GM23338 (cell line): ENCODE measurements around the gene ZBTB7C. TPM values are rescaled to one million over a fixed set of nuclear protein-coding genes. Genes with fewer than 3 reads are reported as not detected.

Experiments used
- ATAC-seq: fragments of 200-7000 bp; cut with Tn5 transposase; 3 replicates; pipeline ENCODE4 v1.9.1; 2020
- DNase-seq: peaks from one replicate; pipeline ENCODE4 v3.0.0-alpha.2; 2015; ENCODE audit warnings: low spot score
- H2AFZ ChIP-seq: fragments of 200-600 bp; sonication (generic); 2 replicates; pipeline ENCODE4 v1.8.0; 2016; ENCODE audit warnings: antibody characterized with exemption, mild to moderate bottlenecking, moderate library complexity
- H3F3A ChIP-seq: fragments of 200-600 bp; sonication (generic); replicated peaks from 2 replicates; pipeline ENCODE4 v1.8.0; 2017; ENCODE audit warnings: antibody characterized with exemption, mixed run types, low read depth
- H3K27ac ChIP-seq: fragments of 200-600 bp; sonication (generic); 2 replicates; pipeline ENCODE4 v1.6.1; 2016; ENCODE audit warnings: low read depth
- H3K27me3 ChIP-seq: fragments of 200-600 bp; sonication (generic); 2 replicates; pipeline ENCODE4 v1.8.0; 2016; ENCODE audit warnings: mild to moderate bottlenecking, mixed run types, moderate library complexity; ENCODE audit not compliant: insufficient read depth
- H3K36me3 ChIP-seq: fragments of 200-600 bp; sonication (generic); 2 replicates; pipeline ENCODE4 v1.8.0; 2016; ENCODE audit warnings: mild to moderate bottlenecking; ENCODE audit not compliant: insufficient read depth
- H3K4me1 ChIP-seq: fragments of 200-600 bp; sonication (generic); 2 replicates; pipeline ENCODE4 v1.8.0; 2016; ENCODE audit warnings: mild to moderate bottlenecking, moderate library complexity; ENCODE audit not compliant: insufficient read depth
- H3K4me2 ChIP-seq: fragments of 200-600 bp; sonication (generic); 2 replicates; pipeline ENCODE4 v1.7.1; 2017; ENCODE audit warnings: mixed run types
- H3K4me3 ChIP-seq: fragments of 200-600 bp; sonication (generic); 2 replicates; pipeline ENCODE4 v1.6.1; 2016; ENCODE audit warnings: mixed run types
- H3K79me2 ChIP-seq: fragments of 200-600 bp; sonication (generic); replicated peaks from 2 replicates; pipeline ENCODE4 v1.8.0; 2017; ENCODE audit warnings: mild to moderate bottlenecking; ENCODE audit not compliant: insufficient read depth
- H3K9me2 ChIP-seq: fragments of 200-600 bp; sonication (generic); 2 replicates; pipeline ENCODE4 v1.8.0; 2017; ENCODE audit not compliant: insufficient read depth
- H4K20me1 ChIP-seq: fragments of 200-600 bp; sonication (generic); replicated peaks from 2 replicates; pipeline ENCODE4 v1.8.0; 2017; ENCODE audit warnings: mild to moderate bottlenecking; ENCODE audit not compliant: insufficient read depth
- H3K27ac Mint-ChIP-seq: 2 replicates; pipeline ENCODE4 v1.8.0; 2020; ENCODE audit warnings: inconsistent platforms, mild to moderate bottlenecking, moderate library complexity, mixed read lengths
- H3K27me3 Mint-ChIP-seq: 3 replicates; pipeline ENCODE4 v1.8.0; 2022; ENCODE audit warnings: low read depth, mild to moderate bottlenecking, moderate library complexity, mixed read lengths, inconsistent platforms; ENCODE audit not compliant: insufficient read depth, poor library complexity
- H3K36me3 Mint-ChIP-seq: 3 replicates; pipeline ENCODE4 v1.8.0; 2021; ENCODE audit warnings: low read depth, mild to moderate bottlenecking, inconsistent platforms, moderate library complexity, mixed read lengths
- H3K4me1 Mint-ChIP-seq: 3 replicates; pipeline ENCODE4 v1.8.0; 2020; ENCODE audit warnings: mild to moderate bottlenecking, inconsistent platforms, mixed read lengths
- H3K4me3 Mint-ChIP-seq: 3 replicates; pipeline ENCODE4 v1.8.0; 2021; ENCODE audit warnings: moderate library complexity, mild to moderate bottlenecking, inconsistent platforms, mixed read lengths
- H3K9me3 Mint-ChIP-seq: 3 replicates; pipeline ENCODE4 v1.8.0; 2020; ENCODE audit warnings: moderate library complexity, mild to moderate bottlenecking, inconsistent platforms, mixed read lengths
- CREB1 ChIP-seq: fragments of 250-450 bp; sonication (Bioruptor Pico); IDR thresholded peaks from 2 replicates; pipeline ENCODE4 v1.5.0; 2020; ENCODE audit warnings: low read depth, mild to moderate bottlenecking, moderate library complexity
- CTCF ChIP-seq, 2 experiments: fragments of 200-600 bp in 1 of 2; sonication (generic) in 1 of 2; conservative IDR thresholded peaks; 2 replicates each; pipeline versions ENCODE4 v1.5.1 to v1.6.1; 2016 to 2017; ENCODE audit warnings: antibody characterized with exemption in 2 of 2, low read depth in 2 of 2, mild to moderate bottlenecking in 2 of 2, moderate library complexity in 1 of 2
- ETS1 ChIP-seq: IDR thresholded peaks from 2 replicates; pipeline ENCODE4 v1.6.1; 2016; ENCODE audit warnings: antibody characterized with exemption
- EZH2 ChIP-seq: fragments of 200-600 bp; sonication (generic); IDR thresholded peaks from one replicate; pipeline ENCODE4 v1.8.0; 2017; ENCODE audit warnings: antibody characterized with exemption, mild to moderate bottlenecking, low read depth; ENCODE audit not compliant: unreplicated experiment
- EZH2phosphoT487 ChIP-seq: fragments of 200-600 bp; sonication (generic); IDR thresholded peaks from one replicate; pipeline ENCODE4 v1.8.1; 2018; ENCODE audit warnings: antibody characterized with exemption; ENCODE audit not compliant: unreplicated experiment
- JUNB ChIP-seq: IDR thresholded peaks from one replicate; pipeline ENCODE4 v1.6.1; 2016; ENCODE audit warnings: antibody characterized with exemption; ENCODE audit not compliant: unreplicated experiment
- REST ChIP-seq: IDR thresholded peaks from one replicate; pipeline ENCODE4 v1.6.1; 2018; ENCODE audit warnings: antibody characterized with exemption; ENCODE audit not compliant: unreplicated experiment
- polyA plus RNA-seq: library from polyadenylated mRNA; unstranded; fragments of >200 nt; fragmentation: Nextera tagmentation; extraction: Ambion mirVana; gene quantifications from 2 replicates; pipeline ENCODE4 v1.2.1, GENCODE V29; 2016
- total RNA-seq: library from RNA; depleted of rRNA; stranded (reverse); fragments of >200 nt; shearing (Covaris generic); gene quantifications from 2 replicates; pipeline ENCODE4 v1.2.3, GENCODE V29; 2014

The ZBTB7C gene
- total and polyA plus RNA-seq, 2 experiments from 2014 or later: 0.03 to 0.14 TPM

GRCh38 chr18:48024009-48024512 is 385.1 kb downstream of the ZBTB7C start (continued):
- TF ChIP-seq ETS1: no peak
- TF ChIP-seq REST: no peak
- TF ChIP-seq CREB1 (CRISPR knock-in tag): no peak
- no peak for TF ChIP-seq EZH2phosphoT487

- no peaks in the 10 kb centered on the region for H4K20me1 ChIP-seq
- Mint-ChIP-seq H3K9me3 (no peaks in the 10 kb centered on the region), H3K27me3 (peaks cover 17% of the 10 kb centered on the region), H3K36me3 (no peaks in the 10 kb centered on the region), H3K4me3 (no peak overlapping the region), H3K27ac (no peak overlapping the region), H3K4me1 (peaks cover 38% of the 10 kb centered on the region)
- H3K4me1 ChIP-seq: peaks cover 19% of the 10 kb centered on the region
- H3K4me2 ChIP-seq: no peak overlapping the region
- TF ChIP-seq CREB1 (CRISPR knock-in tag) (no peak), EZH2 (no peak), CTCF (conservative IDR thresholded peaks at IDR 0.05; ENCODE audit: low read depth in 2 of 2) (peak; percentile 68 to 91), JUNB (no peak), ETS1 (no peak)
- H3K4me3 ChIP-seq: no peak overlapping the region
- H3K9me2 ChIP-seq: no peaks in the 10 kb centered on the region
- no peaks in the 10 kb centered on the region for H3K36me3 ChIP-seq
- H3K27ac ChIP-seq: no peak overlapping the region
- DNase-seq: peak; percentile 83
- no peaks in the 10 kb centered on the region for H3F3A ChIP-seq
- H3K79me2 ChIP-seq: no peaks in the 10 kb centered on the region
- no peaks in the 10 kb centered on the region for H3K27me3 ChIP-seq
- H2AFZ ChIP-seq: peak overlapping the region; percentile 25; the same call in 1 of the 2 replicates
- ATAC-seq: peak; percentile 70
Measured at GRCh38 chr18:48023334-48024008, 385.7 kb downstream of the ZBTB7C start.
